Colonic mucosa (tissue), 4 donors: ENCODE results near the gene OR52R1. TPM values are rescaled to one million over a fixed set of nuclear protein-coding genes. Genes with fewer than 3 reads are reported as not detected.

Experiments
- DNase-seq: peaks from one replicate; pipeline ENCODE4 v3.0.0-alpha.2; 2020
- H3K27ac ChIP-seq: fragments of 200-600 bp; one replicate; pipeline ENCODE4 v1.8.0; 2021
- H3K27me3 ChIP-seq: fragments of 200-600 bp; one replicate; pipeline ENCODE4 v1.8.0; 2021
- H3K36me3 ChIP-seq: fragments of 200-600 bp; one replicate; pipeline ENCODE4 v1.8.0; 2021
- H3K4me1 ChIP-seq: fragments of 200-600 bp; one replicate; pipeline ENCODE4 v1.8.0; 2021; ENCODE audit warnings: mild to moderate bottlenecking
- H3K4me3 ChIP-seq: fragments of 200-600 bp; one replicate; pipeline ENCODE4 v1.8.0; 2021
- H3K9ac ChIP-seq, 2 donors: one replicate each; pipeline ENCODE4 v1.7.0; 2013; ENCODE audit warnings: control low read depth in 2 of 2, low read depth in 2 of 2, low read length in 2 of 2
- H3K9me3 ChIP-seq: fragments of 200-600 bp; one replicate; pipeline ENCODE4 v1.8.0; 2021
- CTCF ChIP-seq: fragments of 200-600 bp; IDR thresholded peaks from one replicate; pipeline ENCODE4 v1.8.0; 2022; ENCODE audit warnings: antibody characterized with exemption, mild to moderate bottlenecking
- intact Hi-C: fragments of 100-400 bp; cut with DNase I; formaldehyde crosslinking; loops from one replicate; pipeline ENCODE4 v1.14.1; 2022
- total RNA-seq, 2 donors: library from RNA; stranded (reverse); fragmentation: NEBNext Ultra II Directional in 1 of 2; extraction: Animal tissue kit (Norgen Biotek cat#: 25700) in 1 of 2; gene quantifications; one replicate each; pipeline ENCODE4 v1.2.1, GENCODE V29; 2021
- donor health status: healthy.
- donor health status: DM: no; HTN: no; CAD: no.
- donor health status: DM: no; HTN: no; CAD: no.

The OR52R1 gene
- total RNA-seq, 2 donors from 2014 or later: not detected

- TF ChIP-seq CTCF: no peak
- H3K9ac ChIP-seq: no peak overlapping the region
- H3K27me3 ChIP-seq: no peaks in the 10 kb centered on the region
- H3K4me3 ChIP-seq: no peak overlapping the region
- H3K27ac ChIP-seq: no peak overlapping the region
- DNase-seq: no peak
- no peaks in the 10 kb centered on the region for H3K36me3 ChIP-seq
- H3K4me1 ChIP-seq: no peaks in the 10 kb centered on the region
- intact Hi-C loops: no loop called here
- H3K9me3 ChIP-seq: no peaks in the 10 kb centered on the region
Measured at GRCh38 chr11:4768094-4768493, 36.1 kb downstream of the OR52R1 start.

GRCh38 chr11:4766420-4767043 is 37.6 kb downstream of the OR52R1 start:
- no peak for DNase-seq
- intact Hi-C loops: no loop called here

GRCh38 chr11:4763096-4763495 is 41.1 kb downstream of the OR52R1 start:
- Histone ChIP-seq H3K36me3 (no peaks in the 10 kb centered on the region), H3K27me3 (no peaks in the 10 kb centered on the region), H3K9me3 (no peaks in the 10 kb centered on the region), H3K4me3 (no peak overlapping the region), H3K4me1 (no peaks in the 10 kb centered on the region), H3K9ac (no peak overlapping the region), H3K27ac (no peak overlapping the region)
- no peak for DNase-seq
- intact Hi-C loops: no loop called here
- TF ChIP-seq CTCF: no peak

More at GRCh38 chr11:4766420-4767043, 37.6 kb downstream of the OR52R1 start:
- no peak overlapping the region for H3K4me3 ChIP-seq
- no peaks in the 10 kb centered on the region for H3K4me1 ChIP-seq
- no peak for TF ChIP-seq CTCF
- no peaks in the 10 kb centered on the region for H3K36me3 ChIP-seq
- H3K27ac ChIP-seq: no peak overlapping the region
- no peak overlapping the region for H3K9ac ChIP-seq
- H3K27me3 ChIP-seq: no peaks in the 10 kb centered on the region
- no peaks in the 10 kb centered on the region for H3K9me3 ChIP-seq

Other genes starting within 250 kb of the OR52R1 start
- not detected for gene OR52I2, start 222.6 kb downstream of the OR52R1 start, total RNA-seq
- gene OR52I1, start 210.3 kb downstream of the OR52R1 start, total RNA-seq: not detected
- gene TRIM68, start 196.1 kb downstream of the OR52R1 start, total RNA-seq: 10 to 100 TPM; 13.9 to 20.0 TPM
- gene OR51D1, start 166.9 kb downstream of the OR52R1 start, total RNA-seq: not detected
- 1 to 10 TPM in 1 of 2 donors, under 1 TPM in 1; 0.22 to 1.0 TPM for gene OR51E1, start 160.4 kb downstream of the OR52R1 start, total RNA-seq
- under 1 TPM; 0.30 to 0.74 TPM for gene OR51E2, start 106.5 kb downstream of the OR52R1 start, total RNA-seq
- not detected for gene MMP26, start 99.6 kb downstream of the OR52R1 start, total RNA-seq
- not detected for gene OR51F1, start 34.4 kb downstream of the OR52R1 start, total RNA-seq
- not detected for gene OR51F2, start 16.9 kb upstream of the OR52R1 start, total RNA-seq
- not detected for gene OR51S1, start 44.8 kb upstream of the OR52R1 start, total RNA-seq
- gene OR51T1, start 77.5 kb upstream of the OR52R1 start, total RNA-seq: not detected
- gene OR51A7, start 99.4 kb upstream of the OR52R1 start, total RNA-seq: not detected
- not detected for gene OR51G2, start 115.0 kb upstream of the OR52R1 start, total RNA-seq
- gene OR51G1, start 120.0 kb upstream of the OR52R1 start, total RNA-seq: not detected
- not detected for gene OR51A4, start 143.2 kb upstream of the OR52R1 start, total RNA-seq
- gene OR51A2, start 151.3 kb upstream of the OR52R1 start, total RNA-seq: not detected
- gene OR51L1, start 190.5 kb upstream of the OR52R1 start, total RNA-seq: not detected
- gene OR52J3, start 242.1 kb upstream of the OR52R1 start, total RNA-seq: not detected